Epithelial cell of proximal tubule (primary cell): ENCODE measurements around the gene TUSC2. TPM values are rescaled to one million over a fixed set of nuclear protein-coding genes. Genes with fewer than 3 reads are reported as not detected.

Source experiments
- DNase-seq: peaks from one replicate; pipeline ENCODE4 v3.0.0-alpha.2; 2011; ENCODE audit warnings: low read depth
- H3K4me3 ChIP-seq: 2 replicates; pipeline ENCODE4 v1.5.1; 2011; ENCODE audit warnings: low read depth, mild to moderate bottlenecking, low read length
- total RNA-seq: library from RNA; depleted of rRNA; stranded (reverse); fragments of >200 nt; gene quantifications from 2 replicates; pipeline ENCODE4 v1.2.3, GENCODE V29; 2015
- TF ChIP-seq, protein P1 (sequence below): conservative IDR thresholded peaks from 2 replicates; pipeline ENCODE4 v1.5.1; 2012; ENCODE audit warnings: low read depth, mild to moderate bottlenecking, low read length

TUSC2 gene
- total RNA-seq, 1 donor from 2014 or later: 46.6 TPM

DNA sequence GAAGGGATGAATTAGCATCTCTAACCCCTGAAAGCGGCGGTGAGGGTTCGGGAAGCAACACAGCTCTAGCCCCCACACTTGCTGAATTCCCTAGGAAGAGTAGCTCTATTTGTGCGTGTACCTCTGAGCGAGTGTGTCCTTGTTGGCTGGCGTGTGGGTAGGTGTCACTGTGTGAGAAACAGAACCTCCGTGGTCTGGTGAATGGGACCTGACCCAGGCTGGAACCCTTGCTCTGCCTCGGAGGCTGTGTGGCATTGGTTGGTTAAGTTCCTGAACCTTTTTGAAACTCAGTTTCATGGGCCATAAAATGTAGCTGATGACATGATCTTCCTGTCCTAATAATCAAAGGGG lies 31.7 kb upstream of the TUSC2 start:
- DNase-seq: no peak
- peak overlapping the region; percentile 94 for H3K4me3 ChIP-seq
- TF ChIP-seq, protein P1, sequence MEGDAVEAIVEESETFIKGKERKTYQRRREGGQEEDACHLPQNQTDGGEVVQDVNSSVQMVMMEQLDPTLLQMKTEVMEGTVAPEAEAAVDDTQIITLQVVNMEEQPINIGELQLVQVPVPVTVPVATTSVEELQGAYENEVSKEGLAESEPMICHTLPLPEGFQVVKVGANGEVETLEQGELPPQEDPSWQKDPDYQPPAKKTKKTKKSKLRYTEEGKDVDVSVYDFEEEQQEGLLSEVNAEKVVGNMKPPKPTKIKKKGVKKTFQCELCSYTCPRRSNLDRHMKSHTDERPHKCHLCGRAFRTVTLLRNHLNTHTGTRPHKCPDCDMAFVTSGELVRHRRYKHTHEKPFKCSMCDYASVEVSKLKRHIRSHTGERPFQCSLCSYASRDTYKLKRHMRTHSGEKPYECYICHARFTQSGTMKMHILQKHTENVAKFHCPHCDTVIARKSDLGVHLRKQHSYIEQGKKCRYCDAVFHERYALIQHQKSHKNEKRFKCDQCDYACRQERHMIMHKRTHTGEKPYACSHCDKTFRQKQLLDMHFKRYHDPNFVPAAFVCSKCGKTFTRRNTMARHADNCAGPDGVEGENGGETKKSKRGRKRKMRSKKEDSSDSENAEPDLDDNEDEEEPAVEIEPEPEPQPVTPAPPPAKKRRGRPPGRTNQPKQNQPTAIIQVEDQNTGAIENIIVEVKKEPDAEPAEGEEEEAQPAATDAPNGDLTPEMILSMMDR: no peak

DNA sequence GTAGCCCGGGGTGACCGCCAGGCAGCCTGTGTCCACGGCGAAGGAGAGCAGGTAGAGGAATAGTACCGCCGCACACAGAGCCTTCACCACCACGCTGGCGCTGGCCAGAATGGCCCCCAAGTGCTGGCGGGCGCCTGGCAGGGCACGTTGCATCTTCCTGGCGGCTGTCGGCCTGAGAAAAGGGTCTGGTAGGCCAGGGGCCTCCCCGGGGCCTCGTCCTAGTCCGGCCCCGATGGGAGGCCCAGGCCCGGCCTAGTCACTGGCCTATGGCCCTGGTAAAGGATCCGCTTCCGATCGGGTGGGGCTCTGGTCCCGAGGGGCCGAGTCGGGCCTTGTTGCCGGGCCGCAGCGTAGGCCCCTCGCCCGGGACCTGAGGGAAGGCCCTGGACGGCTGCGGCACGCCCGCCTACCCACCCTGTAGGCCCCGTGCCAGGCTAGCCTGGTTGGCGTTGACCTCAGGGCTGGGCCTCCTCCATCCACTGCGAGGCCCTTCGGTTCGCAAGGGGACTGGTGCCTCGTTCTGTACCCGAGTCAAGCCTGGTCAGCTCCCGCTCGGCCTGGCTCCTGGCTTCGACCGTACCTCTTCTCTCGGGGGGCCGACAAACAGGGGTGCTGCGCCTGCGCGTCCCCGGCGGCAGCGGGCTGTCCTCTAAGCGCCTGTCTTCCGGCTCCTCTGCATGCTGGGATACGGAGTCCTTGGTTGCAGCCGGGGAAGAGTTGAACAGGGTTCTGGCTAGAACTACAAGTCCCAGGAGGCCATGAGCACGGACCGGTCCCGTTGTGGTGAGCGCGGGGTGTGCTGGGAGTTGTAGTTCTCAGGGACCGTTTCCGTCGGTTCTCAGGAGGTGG lies 31.1 kb upstream of the TUSC2 start, which contains the start of gene TMEM115:
Gene TMEM115, minus strand, starts transcription at position 611 of the 849 bp plus-strand sequence. Its CDS starts 458 bp downstream, at position 153.
- TF ChIP-seq, protein P1: no peak
- peak within 1 kb of the TSS; percentile 94 for H3K4me3 ChIP-seq
- peak; percentile 85 for DNase-seq

DNA sequence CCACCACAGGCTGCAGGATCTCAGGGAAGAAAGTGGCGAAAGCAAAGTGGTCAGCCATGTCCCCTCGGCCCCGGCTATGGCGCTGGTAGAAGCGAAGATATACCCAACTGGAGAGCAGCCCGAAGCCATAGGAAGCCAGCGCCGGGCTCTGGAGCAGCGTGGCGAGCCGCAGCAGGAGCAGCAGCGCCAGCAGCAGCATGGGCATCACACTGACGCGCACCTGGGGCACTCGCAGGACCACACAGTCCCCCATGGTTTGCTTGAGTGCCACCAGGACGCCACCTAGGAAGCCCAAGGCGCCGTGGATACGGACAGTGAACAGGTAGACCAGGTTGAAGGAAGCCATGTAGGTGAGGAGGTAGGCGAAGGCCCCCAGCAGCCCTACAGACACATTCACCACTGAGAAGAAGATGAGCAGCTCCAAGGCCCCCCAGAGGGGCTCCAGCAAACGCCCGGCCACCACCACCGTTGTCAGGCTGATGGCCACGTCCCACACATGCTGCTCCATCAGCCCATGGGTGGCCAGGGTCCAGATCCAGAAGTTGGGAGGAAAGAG lies 30.4 kb upstream of the TUSC2 start:
- TF ChIP-seq, protein P1: no peak
- peak overlapping the region; percentile 94 for H3K4me3 ChIP-seq
- no peak for DNase-seq

DNA sequence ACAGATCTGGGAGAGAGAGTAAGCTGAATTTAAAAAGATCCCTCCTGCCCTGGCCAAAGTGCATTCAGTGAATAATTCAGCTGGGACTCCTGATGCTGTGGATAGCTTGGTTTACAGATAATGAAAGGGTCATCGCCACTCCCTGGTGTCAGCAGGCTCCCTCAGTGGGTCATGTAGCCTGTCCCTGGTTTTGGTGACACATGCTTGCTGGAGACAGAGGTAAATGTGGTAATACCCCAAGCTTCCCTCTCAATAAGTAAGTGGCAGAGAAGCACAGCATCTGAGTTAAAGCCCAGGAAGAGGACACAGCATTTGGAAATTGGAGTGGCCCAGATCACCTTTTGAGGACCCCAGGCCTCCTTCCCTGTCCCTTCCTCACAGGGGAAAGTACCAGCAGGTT lies 29.5 kb upstream of the TUSC2 start:
- H3K4me3 ChIP-seq: peak overlapping the region; percentile 94
- TF ChIP-seq, protein P1: no peak

DNA sequence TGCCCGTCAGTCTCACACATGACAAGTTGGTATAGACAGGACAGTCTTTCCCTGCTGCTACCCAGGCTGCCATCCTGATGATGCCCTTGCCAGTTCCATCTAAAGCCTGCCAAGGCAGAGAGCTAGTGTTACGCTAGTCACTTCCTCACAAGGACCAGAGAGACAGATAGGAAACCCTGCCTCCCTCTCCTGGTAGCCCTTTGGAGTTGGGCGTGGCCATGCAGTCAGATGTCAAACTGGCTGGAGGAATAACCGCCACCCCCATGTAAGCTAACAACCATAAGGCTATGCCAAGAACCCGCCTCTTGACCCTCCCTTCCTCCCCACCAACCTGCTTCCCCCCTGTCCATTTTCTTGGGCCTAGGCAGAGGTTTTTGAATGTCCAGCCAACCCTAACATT lies 28.5 kb upstream of the TUSC2 start:
- no peak for DNase-seq
- TF ChIP-seq, protein P1: no peak
- H3K4me3 ChIP-seq: peak overlapping the region; percentile 94

More for the DNA sequence above, 29.5 kb upstream of the TUSC2 start:
- DNase-seq: no peak

DNA sequence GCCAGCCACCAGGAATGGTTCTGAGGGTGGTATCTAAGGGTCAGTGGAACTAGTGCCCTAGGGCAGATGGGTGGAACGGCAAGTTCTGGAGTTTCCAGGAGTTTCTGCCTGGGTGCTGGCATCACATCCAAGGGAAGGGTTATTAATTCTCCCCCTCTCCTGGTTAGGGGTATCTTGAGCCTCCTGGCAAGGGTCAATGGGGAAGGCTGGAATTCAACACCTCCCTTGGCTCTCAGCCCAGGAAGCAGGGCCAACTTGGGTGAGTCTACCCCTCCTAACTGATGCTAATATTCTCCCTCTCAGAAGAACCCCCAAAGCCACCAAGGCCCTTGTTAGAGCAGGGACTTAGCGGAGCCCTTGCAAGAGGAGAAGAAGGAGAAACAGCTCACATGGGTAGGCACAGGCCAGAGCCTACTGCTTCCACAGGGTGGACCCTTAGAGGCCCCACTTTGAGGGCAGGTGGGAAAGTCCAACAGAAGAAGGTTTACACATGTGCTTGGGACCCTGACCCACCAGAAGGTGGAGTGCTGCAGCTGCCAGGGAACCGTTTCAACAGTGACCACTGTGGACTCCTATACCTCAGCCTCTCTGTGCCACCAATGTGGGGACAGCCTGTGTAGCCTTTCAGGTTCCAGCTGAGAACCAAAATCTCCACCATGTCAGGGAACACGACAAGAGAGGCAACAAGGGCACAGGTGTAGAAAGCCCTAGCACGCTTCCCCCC lies 28.0 kb upstream of the TUSC2 start:
- peak overlapping the region; percentile 94 for H3K4me3 ChIP-seq
- DNase-seq: no peak
- TF ChIP-seq, protein P1: no peak
